CD14-positive monocyte (primary cell): Measurements from ENCODE around the gene HLA-C. TPM values are rescaled to one million over a fixed set of nuclear protein-coding genes. Genes with fewer than 3 reads are reported as not detected.

ENCODE experiments used
- DNase-seq, 3 donors: peaks; one replicate each; pipeline ENCODE4 v3.0.0-alpha.2; 2011 to 2022
- H2AFZ ChIP-seq: 2 replicates; pipeline ENCODE4 v1.6.0; 2012; ENCODE audit warnings: mild to moderate bottlenecking, low read depth, low read length, inconsistent platforms; ENCODE audit not compliant: insufficient read depth, poor library complexity, severe bottlenecking
- H3K27ac ChIP-seq, 2 donors: 1 replicate in 1 of 2; 2 replicates in 1 of 2; pipeline ENCODE4 v1.5.1; 2012 to 2013; ENCODE audit warnings: low read length in 2 of 2, control low read depth in 1 of 2, inconsistent platforms in 1 of 2, low read depth in 1 of 2, mild to moderate bottlenecking in 1 of 2
- H3K27me3 ChIP-seq, 2 donors: one replicate each; pipeline versions ENCODE4 v1.6.0 to v1.6.1; 2011 to 2013; ENCODE audit warnings: low read length in 2 of 2; ENCODE audit not compliant: control insufficient read depth in 2 of 2, insufficient read depth in 2 of 2
- H3K36me3 ChIP-seq, 2 donors: replicated peaks in 1 of 2; 1 replicate in 1 of 2; 2 replicates in 1 of 2; pipeline versions ENCODE4 v1.5.1 to v1.6.1; 2012 to 2013; ENCODE audit warnings: low read length in 2 of 2, control low read depth in 1 of 2, inconsistent platforms in 1 of 2, mild to moderate bottlenecking in 1 of 2; ENCODE audit not compliant: insufficient read depth in 2 of 2, control insufficient read depth in 1 of 2
- H3K4me1 ChIP-seq, 2 donors: 1 replicate in 1 of 2; 2 replicates in 1 of 2; pipeline versions ENCODE4 v1.5.1 to v1.6.1; 2012 to 2013; ENCODE audit warnings: low read length in 2 of 2, control low read depth in 1 of 2, inconsistent platforms in 1 of 2, mild to moderate bottlenecking in 1 of 2, moderate library complexity in 1 of 2; ENCODE audit not compliant: insufficient read depth in 2 of 2, control insufficient read depth in 1 of 2
- H3K4me2 ChIP-seq: replicated peaks from 2 replicates; pipeline ENCODE3; 2012; ENCODE audit warnings: low read length, moderate library complexity, mild to moderate bottlenecking; ENCODE audit not compliant: poor library complexity, severe bottlenecking; ENCODE audit errors: extremely low read depth
- H3K4me3 ChIP-seq, 3 experiments: fragments of 200-600 bp in 1 of 3; sonication (generic) in 1 of 3; replicated peaks in 1 of 3; 1 replicate in 2 of 3; 2 replicates in 1 of 3; pipeline ENCODE4 v1.5.1; 2011 to 2013; ENCODE audit warnings: low read length in 3 of 3, mild to moderate bottlenecking in 3 of 3, control low read depth in 2 of 3, low read depth in 2 of 3, inconsistent platforms in 1 of 3, moderate library complexity in 1 of 3
- H3K79me2 ChIP-seq: 2 replicates; pipeline ENCODE4 v1.6.0; 2012; ENCODE audit warnings: mild to moderate bottlenecking, control low read depth, inconsistent platforms, low read length, moderate library complexity; ENCODE audit not compliant: insufficient read depth
- H3K9ac ChIP-seq: 2 replicates; pipeline ENCODE4 v1.6.0; 2017; ENCODE audit warnings: low read length, mild to moderate bottlenecking; ENCODE audit not compliant: insufficient read depth, poor library complexity, severe bottlenecking
- H3K9me3 ChIP-seq, 2 donors: replicated peaks in 1 of 2; 1 replicate in 1 of 2; 2 replicates in 1 of 2; pipeline versions ENCODE4 v1.5.1 to v1.6.1; 2012 to 2013; ENCODE audit warnings: low read length in 2 of 2, control low read depth in 1 of 2; ENCODE audit not compliant: control insufficient read depth in 1 of 2, insufficient read depth in 1 of 2
- H4K20me1 ChIP-seq: 2 replicates; pipeline ENCODE4 v1.6.0; 2012; ENCODE audit warnings: mild to moderate bottlenecking, low read length, control low read depth, moderate library complexity; ENCODE audit not compliant: insufficient read depth
- H3K27ac Mint-ChIP-seq, 7 donors: one replicate each; pipeline ENCODE4 v1.8.0; 2020; ENCODE audit warnings: mild to moderate bottlenecking in 7 of 7, mixed read lengths in 7 of 7, moderate library complexity in 6 of 7, inconsistent platforms in 2 of 7
- H3K27me3 Mint-ChIP-seq, 3 donors: one replicate each; pipeline ENCODE4 v1.8.0; 2021 to 2022; ENCODE audit warnings: low read depth in 3 of 3, mild to moderate bottlenecking in 3 of 3, mixed read lengths in 3 of 3, moderate library complexity in 3 of 3, inconsistent platforms in 1 of 3
- H3K36me3 Mint-ChIP-seq, 2 donors: one replicate each; pipeline ENCODE4 v1.8.0; 2020; ENCODE audit warnings: mixed read lengths in 2 of 2, inconsistent platforms in 1 of 2, mild to moderate bottlenecking in 1 of 2
- H3K4me1 Mint-ChIP-seq: one replicate; pipeline ENCODE4 v1.8.0; 2020; ENCODE audit warnings: mild to moderate bottlenecking, mixed read lengths
- H3K4me3 Mint-ChIP-seq, 2 donors: one replicate each; pipeline ENCODE4 v1.8.0; 2020; ENCODE audit warnings: mild to moderate bottlenecking in 2 of 2, mixed read lengths in 2 of 2, moderate library complexity in 1 of 2
- H3K9me3 Mint-ChIP-seq, 7 donors: one replicate each; pipeline ENCODE4 v1.8.0; 2020 to 2022; ENCODE audit warnings: mixed read lengths in 7 of 7, mild to moderate bottlenecking in 6 of 7, moderate library complexity in 6 of 7, inconsistent platforms in 2 of 7
- CTCF ChIP-seq: fragments of 200-600 bp; IDR thresholded peaks from one replicate; pipeline ENCODE4 v1.8.0; 2022; ENCODE audit warnings: antibody characterized with exemption, mild to moderate bottlenecking
- WGBS: methylation state at CpG from one replicate; pipeline ENCODE4 v1.1.5; 2013; ENCODE audit warnings: missing lambda C conversion rate; ENCODE audit not compliant: insufficient coverage; 5-methylcytosine and 5-hydroxymethylcytosine counted together
- intact Hi-C, 2 donors: fragments of 100-400 bp; cut with micrococcal nuclease; formaldehyde crosslinking; loops; one replicate each; pipeline versions ENCODE4 v1.15.0 to v1.15.1; 2023
- polyA plus RNA-seq, 3 donors: library from polyadenylated mRNA; depleted of rRNA in 1 of 3; unstranded in 2 of 3; stranded (reverse) in 1 of 3; fragments of 300-500 nt in 2 of 3; fragments of >200 nt in 1 of 3; fragmentation: Illumina TruSeq in 2 of 3; gene quantifications; 1 replicate in 2 of 3; 2 replicates in 1 of 3; pipeline ENCODE4 v1.2.3, GENCODE V29; 2012 to 2021

The HLA-C gene
- polyA plus RNA-seq, 3 donors = 1,088 to 2,224 (median 1,829) TPM

DNA sequence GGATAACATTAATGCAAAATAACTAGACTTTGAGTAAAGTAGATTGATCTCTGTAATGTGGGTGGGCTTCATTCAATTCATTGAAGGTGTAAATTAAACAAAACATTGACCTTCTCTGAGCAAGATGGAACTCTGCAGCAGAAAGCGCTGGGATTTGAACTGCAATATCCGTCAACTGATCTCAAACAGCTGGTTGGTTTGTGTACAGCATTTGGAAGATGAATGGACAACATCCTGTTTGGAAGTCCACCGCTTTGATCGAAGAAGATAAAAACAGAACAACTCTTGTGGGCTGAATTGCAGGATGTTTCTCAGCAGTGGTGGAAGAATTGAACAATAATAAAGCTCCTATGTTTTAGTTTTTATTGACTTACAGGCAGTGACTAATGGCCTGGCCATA, 20.6 kb downstream of the HLA-C start:
- no peak overlapping the region for H2AFZ ChIP-seq
- Mint-ChIP-seq H3K27ac (no peak overlapping the region), H3K9me3 (peaks cover 9 to 31% (median 26%) of the 10 kb centered on the region in 7 donors), H3K27me3 (peaks cover 3 to 12% (median 10%) of the 10 kb centered on the region in 3 donors), H3K4me3 (no peak overlapping the region), H3K36me3 (no peaks in the 10 kb centered on the region), H3K4me1 (no peaks in the 10 kb centered on the region)
- no peak overlapping the region for H3K4me3 ChIP-seq
- intact Hi-C loops = loop anchor here in 1 of 2 donors (1.0 kb wide), 1 partner anchor 11 kb away; no protein-coding TSS in a partner anchor
- H3K79me2 ChIP-seq = no peaks in the 10 kb centered on the region
- H3K9me3 ChIP-seq = peaks cover 3 to 4% of the 10 kb centered on the region in 2 donors
- H3K27me3 ChIP-seq = no peaks in the 10 kb centered on the region
- DNase-seq = no peak
- WGBS = 93% methylated on average over 2 of the region's 4 CpGs
- H3K4me1 ChIP-seq = no peaks in the 10 kb centered on the region
- H3K9ac ChIP-seq = no peak overlapping the region
- no peaks in the 10 kb centered on the region for H3K36me3 ChIP-seq
- H3K27ac ChIP-seq = no peak overlapping the region
- H3K4me2 ChIP-seq = no peak overlapping the region
- H4K20me1 ChIP-seq = no peaks in the 10 kb centered on the region
- TF ChIP-seq CTCF = no peak

DNA sequence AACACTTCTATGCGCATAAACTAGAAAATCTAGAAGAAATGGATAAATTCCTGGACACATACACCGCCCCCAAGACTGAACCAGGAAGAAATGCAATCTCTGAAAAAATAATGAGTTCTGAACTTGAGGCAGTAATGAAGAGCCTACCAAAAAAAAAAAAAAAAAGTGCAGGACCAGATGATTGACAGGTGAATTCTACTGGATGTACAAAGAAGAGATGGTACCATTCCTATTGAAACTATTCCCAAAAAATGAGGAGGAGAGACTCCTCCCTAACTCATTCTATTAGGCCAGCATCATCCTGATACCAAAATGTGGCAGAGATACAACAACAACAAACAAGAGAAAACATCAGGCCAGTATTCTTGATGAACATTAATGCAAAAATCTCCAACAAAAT, 22.7 kb downstream of the HLA-C start:
- TF ChIP-seq CTCF = no peak

More for the DNA sequence above, 22.7 kb downstream of the HLA-C start:
- DNase-seq = no peak
- Histone ChIP-seq H3K27ac (no peak overlapping the region), H3K79me2 (no peaks in the 10 kb centered on the region), H2AFZ (no peak overlapping the region), H3K36me3 (no peaks in the 10 kb centered on the region), H3K4me1 (no peaks in the 10 kb centered on the region), H3K4me2 (no peak overlapping the region), H3K27me3 (no peaks in the 10 kb centered on the region), H3K4me3 (no peak overlapping the region), H3K9me3 (peaks cover 3 to 4% of the 10 kb centered on the region in 2 donors), H4K20me1 (no peaks in the 10 kb centered on the region), H3K9ac (no peak overlapping the region)
- no peaks in the 10 kb centered on the region for H3K36me3 Mint-ChIP-seq
- H3K4me1 Mint-ChIP-seq = no peaks in the 10 kb centered on the region
- H3K4me3 Mint-ChIP-seq = no peak overlapping the region
- WGBS = no CpG with 5 or more reads among the region's 2 CpGs
- H3K9me3 Mint-ChIP-seq = peaks cover 9 to 31% (median 21%) of the 10 kb centered on the region in 7 donors
- H3K27me3 Mint-ChIP-seq = peaks cover 1 to 10% (median 10%) of the 10 kb centered on the region in 3 donors
- intact Hi-C loops = no loop called here
- no peak overlapping the region for H3K27ac Mint-ChIP-seq
